Mesendoderm (in vitro differentiated cells): Measurements from ENCODE around the gene KIAA1549.
A peak's percentile ranks its signal among the peaks of the same experiment; 100 is the strongest.

Experiments
- DNase-seq: peaks from one replicate; pipeline ENCODE4 v3.0.0; 2013
- H2AK5ac ChIP-seq: 2 replicates; pipeline ENCODE4 v1.6.1; 2013; ENCODE audit warnings: low read length, inconsistent platforms
- H2BK120ac ChIP-seq: 2 replicates; pipeline ENCODE4 v1.6.1; 2013; ENCODE audit warnings: low read depth, mild to moderate bottlenecking, low read length, moderate library complexity, mixed read lengths
- H2BK15ac ChIP-seq: replicated peaks from 2 replicates; pipeline ENCODE4 v1.6.1; 2013; ENCODE audit warnings: low read depth, mild to moderate bottlenecking, moderate library complexity
- H2BK5ac ChIP-seq: 2 replicates; pipeline ENCODE4 v1.6.1; 2013; ENCODE audit warnings: low read length, inconsistent platforms
- H3K18ac ChIP-seq: 2 replicates; pipeline ENCODE4 v1.6.1; 2013; ENCODE audit warnings: mild to moderate bottlenecking, low read length, mixed read lengths
- H3K23ac ChIP-seq: one replicate; pipeline ENCODE4 v1.6.1; 2013; ENCODE audit warnings: low read length
- H3K27ac ChIP-seq: 2 replicates; pipeline ENCODE4 v1.5.1; 2013; ENCODE audit warnings: low read depth, mild to moderate bottlenecking, inconsistent platforms, low read length, moderate library complexity
- H3K27me3 ChIP-seq: 2 replicates; pipeline ENCODE4 v1.6.1; 2013; ENCODE audit warnings: low read length, control low read depth, mild to moderate bottlenecking, inconsistent platforms; ENCODE audit not compliant: insufficient read depth, poor library complexity
- H3K36me3 ChIP-seq: 2 replicates; pipeline ENCODE4 v1.6.1; 2013; ENCODE audit warnings: low read length, inconsistent platforms; ENCODE audit not compliant: control insufficient read depth, insufficient read depth
- H3K4ac ChIP-seq: one replicate; pipeline ENCODE4 v1.6.1; 2013; ENCODE audit warnings: low read depth, mild to moderate bottlenecking, low read length, moderate library complexity
- H3K4me1 ChIP-seq: 2 replicates; pipeline ENCODE4 v1.6.1; 2013; ENCODE audit warnings: low read depth, low read length, inconsistent platforms; ENCODE audit not compliant: control insufficient read depth
- H3K4me2 ChIP-seq: 2 replicates; pipeline ENCODE4 v1.6.1; 2013; ENCODE audit warnings: low read length
- H3K4me3 ChIP-seq: 2 replicates; pipeline ENCODE4 v1.5.1; 2013; ENCODE audit warnings: mild to moderate bottlenecking, low read length
- H3K56ac ChIP-seq: one replicate; pipeline ENCODE4 v1.6.1; 2013; ENCODE audit warnings: low read length
- H3K79me1 ChIP-seq: 2 replicates; pipeline ENCODE4 v1.6.1; 2013; ENCODE audit warnings: low read length, inconsistent platforms
- H3K79me2 ChIP-seq: 2 replicates; pipeline ENCODE4 v1.6.1; 2013; ENCODE audit warnings: mild to moderate bottlenecking, low read length; ENCODE audit not compliant: control insufficient read depth, insufficient read depth
- H3K9ac ChIP-seq: 2 replicates; pipeline ENCODE4 v1.6.1; 2013; ENCODE audit warnings: low read length, inconsistent platforms
- H4K5ac ChIP-seq: one replicate; pipeline ENCODE4 v1.6.1; 2013; ENCODE audit warnings: low read length
- H4K8ac ChIP-seq: one replicate; pipeline ENCODE4 v1.6.1; 2013; ENCODE audit warnings: low read depth, mild to moderate bottlenecking, control low read depth, low read length, moderate library complexity
- WGBS: extraction: QIAGEN DNeasy Blood & Tissue Kit; methylation state at CpG from one replicate; pipeline ENCODE4 v1.1.7; 2013; ENCODE audit warnings: low lambda C conversion rate, missing lambda C conversion rate; ENCODE audit not compliant: insufficient coverage; ENCODE audit errors: extremely low coverage; 5-methylcytosine and 5-hydroxymethylcytosine counted together

KIAA1549 gene

GRCh38 chr7:138929969-138930368 lies 51.2 kb downstream of the KIAA1549 start:
- Histone ChIP-seq H3K9ac (no peak overlapping the region), H3K36me3 (no peaks in the 10 kb centered on the region), H2BK15ac (no peak overlapping the region), H3K56ac (no peak overlapping the region), H2BK5ac (no peak overlapping the region), H4K8ac (no peak overlapping the region), H3K4me2 (no peak overlapping the region), H3K4me1 (peaks cover 5% of the 10 kb centered on the region), H3K79me2 (no peaks in the 10 kb centered on the region), H3K27me3 (no peaks in the 10 kb centered on the region), H4K5ac (no peak overlapping the region), H2AK5ac (no peak overlapping the region), H3K23ac (no peak overlapping the region), H2BK120ac (no peak overlapping the region), H3K27ac (no peak overlapping the region), H3K4me3 (no peak overlapping the region), H3K18ac (no peak overlapping the region), H3K79me1 (peaks cover 2% of the 10 kb centered on the region), H3K4ac (no peak overlapping the region)
- WGBS, result no CpG with 5 or more reads among the region's 1 CpG
- DNase-seq, result no peak

- Histone ChIP-seq H3K27me3 (no peaks in the 10 kb centered on the region), H3K4ac (no peak overlapping the region), H3K4me2 (no peak overlapping the region), H3K79me1 (no peaks in the 10 kb centered on the region), H4K8ac (no peak overlapping the region), H3K27ac (no peak overlapping the region), H4K5ac (no peak overlapping the region), H3K9ac (no peak overlapping the region), H3K4me3 (no peak overlapping the region), H2BK5ac (no peak overlapping the region), H2BK120ac (no peak overlapping the region), H3K56ac (no peak overlapping the region), H3K79me2 (no peaks in the 10 kb centered on the region), H2AK5ac (no peak overlapping the region), H3K23ac (no peak overlapping the region), H3K4me1 (no peaks in the 10 kb centered on the region), H3K36me3 (no peaks in the 10 kb centered on the region), H2BK15ac (no peak overlapping the region), H3K18ac (no peak overlapping the region)
- WGBS, result no CpG with 5 or more reads among the region's 8 CpGs
- DNase-seq, result no peak
Observed at GRCh38 chr7:138926241-138926612, 55.0 kb downstream of the KIAA1549 start.

GRCh38 chr7:138924501-138925225 lies 56.5 kb downstream of the KIAA1549 start:
- no peak overlapping the region for H3K4me2 ChIP-seq
- H3K27me3 ChIP-seq, result no peaks in the 10 kb centered on the region
- no peak overlapping the region for H2BK120ac ChIP-seq
- no peak overlapping the region for H3K27ac ChIP-seq
- no peaks in the 10 kb centered on the region for H3K79me1 ChIP-seq
- H2BK15ac ChIP-seq, result no peak overlapping the region
- H3K4me3 ChIP-seq, result no peak overlapping the region
- peaks cover 2% of the 10 kb centered on the region for H3K4me1 ChIP-seq
- no peaks in the 10 kb centered on the region for H3K36me3 ChIP-seq
- H3K56ac ChIP-seq, result no peak overlapping the region
- H4K5ac ChIP-seq, result no peak overlapping the region
- no peak overlapping the region for H3K23ac ChIP-seq
- H3K4ac ChIP-seq, result no peak overlapping the region
- H3K9ac ChIP-seq, result no peak overlapping the region
- H4K8ac ChIP-seq, result no peak overlapping the region
- no peak overlapping the region for H3K18ac ChIP-seq
- DNase-seq, result no peak
- no peaks in the 10 kb centered on the region for H3K79me2 ChIP-seq
- H2AK5ac ChIP-seq, result no peak overlapping the region
- H2BK5ac ChIP-seq, result no peak overlapping the region
- no CpG with 5 or more reads among the region's 17 CpGs for WGBS

- H3K27ac ChIP-seq, result no peak overlapping the region
- no peak overlapping the region for H2AK5ac ChIP-seq
- H3K79me1 ChIP-seq, result no peaks in the 10 kb centered on the region
- H3K23ac ChIP-seq, result no peak overlapping the region
- H3K56ac ChIP-seq, result no peak overlapping the region
- no peak overlapping the region for H3K4me3 ChIP-seq
- no peak for DNase-seq
- peaks cover 2% of the 10 kb centered on the region for H3K4me1 ChIP-seq
- no CpG with 5 or more reads among the region's 11 CpGs for WGBS
- H3K9ac ChIP-seq, result no peak overlapping the region
- H3K79me2 ChIP-seq, result no peaks in the 10 kb centered on the region
- H3K4ac ChIP-seq, result no peak overlapping the region
- no peaks in the 10 kb centered on the region for H3K27me3 ChIP-seq
- H4K8ac ChIP-seq, result no peak overlapping the region
- H3K36me3 ChIP-seq, result no peaks in the 10 kb centered on the region
- H2BK120ac ChIP-seq, result no peak overlapping the region
- no peak overlapping the region for H2BK15ac ChIP-seq
- no peak overlapping the region for H3K18ac ChIP-seq
- H2BK5ac ChIP-seq, result no peak overlapping the region
- no peak overlapping the region for H3K4me2 ChIP-seq
- no peak overlapping the region for H4K5ac ChIP-seq
Observed at GRCh38 chr7:138921277-138921676, 59.9 kb downstream of the KIAA1549 start.

GRCh38 chr7:138919911-138920310 lies 61.3 kb downstream of the KIAA1549 start:
- Histone ChIP-seq H3K4me1 (peaks cover 2% of the 10 kb centered on the region), H3K27me3 (no peaks in the 10 kb centered on the region), H3K27ac (no peak overlapping the region), H2BK5ac (no peak overlapping the region), H2BK120ac (no peak overlapping the region), H3K79me1 (no peaks in the 10 kb centered on the region), H2AK5ac (no peak overlapping the region), H3K79me2 (no peaks in the 10 kb centered on the region), H3K18ac (no peak overlapping the region), H3K4ac (no peak overlapping the region), H2BK15ac (no peak overlapping the region), H3K56ac (no peak overlapping the region), H4K8ac (no peak overlapping the region), H3K4me3 (no peak overlapping the region), H3K4me2 (no peak overlapping the region), H3K36me3 (no peaks in the 10 kb centered on the region), H3K9ac (no peak overlapping the region), H3K23ac (no peak overlapping the region), H4K5ac (no peak overlapping the region)
- peak; percentile 87 for DNase-seq
- WGBS, result no CpG with 5 or more reads among the region's 5 CpGs

- Histone ChIP-seq H3K36me3 (no peaks in the 10 kb centered on the region), H3K27ac (no peak overlapping the region), H3K56ac (no peak overlapping the region), H4K8ac (no peak overlapping the region), H2BK5ac (no peak overlapping the region), H3K79me2 (no peaks in the 10 kb centered on the region), H3K9ac (no peak overlapping the region), H3K4me2 (no peak overlapping the region), H3K4me3 (no peak overlapping the region), H2AK5ac (no peak overlapping the region), H3K4me1 (peaks cover 2% of the 10 kb centered on the region), H3K18ac (no peak overlapping the region), H3K79me1 (no peaks in the 10 kb centered on the region), H2BK15ac (no peak overlapping the region), H2BK120ac (no peak overlapping the region), H3K4ac (no peak overlapping the region), H3K23ac (no peak overlapping the region), H4K5ac (no peak overlapping the region), H3K27me3 (no peaks in the 10 kb centered on the region)
- DNase-seq, result no peak
- no CpG with 5 or more reads among the region's 9 CpGs for WGBS
Observed at GRCh38 chr7:138919216-138919615, 62.0 kb downstream of the KIAA1549 start.
